Central memory CD8-positive, alpha-beta T cell (primary cell): ENCODE data around the gene PRPSAP1.
A peak's percentile ranks its signal among the peaks of the same experiment; 100 is the strongest.

ENCODE experiments used
- ATAC-seq: fragments of 150-1000 bp; cut with Tn5 transposase; replicated peaks from 2 replicates; pipeline ENCODE4 v1.10.0; 2022; ENCODE audit warnings: mild to moderate bottlenecking, moderate FRiP score, moderate number of reproducible peaks; ENCODE audit not compliant: poor library complexity, severe bottlenecking; ENCODE audit errors: extremely low read depth
- DNase-seq, 2 donors: peaks; one replicate each; pipeline ENCODE4 v3.0.0; 2021; ENCODE audit warnings: low spot score in 2 of 2
- H3K27ac Mint-ChIP-seq: one replicate; pipeline ENCODE4 v1.8.0; 2022; ENCODE audit warnings: low read depth, mild to moderate bottlenecking, moderate library complexity, mixed read lengths
- H3K27me3 Mint-ChIP-seq: one replicate; pipeline ENCODE4 v1.8.0; 2022; ENCODE audit warnings: mixed read lengths
- H3K36me3 Mint-ChIP-seq: one replicate; pipeline ENCODE4 v1.8.0; 2022; ENCODE audit warnings: mild to moderate bottlenecking, moderate library complexity, mixed read lengths; ENCODE audit not compliant: insufficient read depth
- H3K4me1 Mint-ChIP-seq: one replicate; pipeline ENCODE4 v1.8.0; 2022; ENCODE audit warnings: mixed read lengths
- H3K4me3 Mint-ChIP-seq: one replicate; pipeline ENCODE4 v1.8.0; 2022; ENCODE audit warnings: mild to moderate bottlenecking, moderate library complexity, mixed read lengths
- H3K9me3 Mint-ChIP-seq: one replicate; pipeline ENCODE4 v1.8.0; 2022; ENCODE audit warnings: mixed read lengths

The PRPSAP1 gene

GRCh38 chr17:76353599-76354316, at the start of gene PRPSAP1:
Gene PRPSAP1, minus strand, starts transcription at chr17:76353916. Its CDS starts 213 bp downstream, at chr17:76353703.
- DNase-seq (peak; percentile 67 to 77), ATAC-seq (peak; percentile 94)
- peaks cover 9% of the 10 kb centered on the region for H3K36me3 Mint-ChIP-seq
- peaks cover 21% of the 10 kb centered on the region for H3K4me1 Mint-ChIP-seq
- H3K27me3 Mint-ChIP-seq, result no peaks in the 10 kb centered on the region
- peak within 1 kb of the TSS; percentile 83 for H3K4me3 Mint-ChIP-seq
- H3K27ac Mint-ChIP-seq, result peak within 1 kb of the TSS; percentile 88
- H3K9me3 Mint-ChIP-seq, result no peaks in the 10 kb centered on the region

- Mint-ChIP-seq H3K9me3 (no peaks in the 10 kb centered on the region), H3K4me1 (no peaks in the 10 kb centered on the region), H3K27me3 (no peaks in the 10 kb centered on the region), H3K36me3 (peaks cover 34% of the 10 kb centered on the region), H3K4me3 (no peak overlapping the region), H3K27ac (no peak overlapping the region)
- DNase-seq, result no peak
- no peak for ATAC-seq
Observed at GRCh38 chr17:76402711-76403110, 49.0 kb upstream of the PRPSAP1 start.

- Mint-ChIP-seq H3K36me3 (peaks cover 38% of the 10 kb centered on the region), H3K27ac (no peak overlapping the region), H3K27me3 (no peaks in the 10 kb centered on the region), H3K4me3 (no peak overlapping the region), H3K4me1 (no peaks in the 10 kb centered on the region), H3K9me3 (no peaks in the 10 kb centered on the region)
- ATAC-seq, result no peak
- DNase-seq, result no peak
Observed at GRCh38 chr17:76399175-76400172, 45.8 kb upstream of the PRPSAP1 start.

GRCh38 chr17:76398523-76399174, 44.9 kb upstream of the PRPSAP1 start:
- no peaks in the 10 kb centered on the region for H3K9me3 Mint-ChIP-seq
- H3K27ac Mint-ChIP-seq, result no peak overlapping the region
- no peak for DNase-seq
- H3K4me1 Mint-ChIP-seq, result no peaks in the 10 kb centered on the region
- H3K36me3 Mint-ChIP-seq, result peaks cover 36% of the 10 kb centered on the region
- H3K27me3 Mint-ChIP-seq, result no peaks in the 10 kb centered on the region
- no peak for ATAC-seq
- no peak overlapping the region for H3K4me3 Mint-ChIP-seq

GRCh38 chr17:76397687-76398522, 44.2 kb upstream of the PRPSAP1 start:
- ATAC-seq (peak; percentile 70), DNase-seq (peak; percentile 71 to 84)
- no peaks in the 10 kb centered on the region for H3K4me1 Mint-ChIP-seq
- no peak overlapping the region for H3K4me3 Mint-ChIP-seq
- no peak overlapping the region for H3K27ac Mint-ChIP-seq
- H3K36me3 Mint-ChIP-seq, result peaks cover 31% of the 10 kb centered on the region
- H3K9me3 Mint-ChIP-seq, result no peaks in the 10 kb centered on the region
- no peaks in the 10 kb centered on the region for H3K27me3 Mint-ChIP-seq

GRCh38 chr17:76397184-76397583, 43.5 kb upstream of the PRPSAP1 start:
- H3K27me3 Mint-ChIP-seq, result no peaks in the 10 kb centered on the region
- DNase-seq, result no peak
- no peaks in the 10 kb centered on the region for H3K9me3 Mint-ChIP-seq
- ATAC-seq, result no peak
- no peak overlapping the region for H3K4me3 Mint-ChIP-seq
- H3K36me3 Mint-ChIP-seq, result peaks cover 30% of the 10 kb centered on the region
- no peaks in the 10 kb centered on the region for H3K4me1 Mint-ChIP-seq
- H3K27ac Mint-ChIP-seq, result no peak overlapping the region

- H3K27me3 Mint-ChIP-seq, result no peaks in the 10 kb centered on the region
- DNase-seq (no peak), ATAC-seq (no peak)
- H3K4me3 Mint-ChIP-seq, result no peak overlapping the region
- H3K36me3 Mint-ChIP-seq, result peaks cover 22% of the 10 kb centered on the region
- no peak overlapping the region for H3K27ac Mint-ChIP-seq
- no peaks in the 10 kb centered on the region for H3K4me1 Mint-ChIP-seq
- H3K9me3 Mint-ChIP-seq, result no peaks in the 10 kb centered on the region
Observed at GRCh38 chr17:76395980-76396379, 42.3 kb upstream of the PRPSAP1 start.

- DNase-seq, result no peak
- peaks cover 21% of the 10 kb centered on the region for H3K36me3 Mint-ChIP-seq
- no peaks in the 10 kb centered on the region for H3K4me1 Mint-ChIP-seq
- no peak overlapping the region for H3K27ac Mint-ChIP-seq
- H3K27me3 Mint-ChIP-seq, result no peaks in the 10 kb centered on the region
- no peak for ATAC-seq
- no peaks in the 10 kb centered on the region for H3K9me3 Mint-ChIP-seq
- no peak overlapping the region for H3K4me3 Mint-ChIP-seq
Observed at GRCh38 chr17:76394166-76394565, 40.5 kb upstream of the PRPSAP1 start.

- Mint-ChIP-seq H3K27me3 (no peaks in the 10 kb centered on the region), H3K27ac (no peak overlapping the region)
Observed at GRCh38 chr17:76391200-76391715, 37.5 kb upstream of the PRPSAP1 start.

GRCh38 chr17:76390003-76390421, 36.3 kb upstream of the PRPSAP1 start:
- H3K36me3 Mint-ChIP-seq, result peaks cover 12% of the 10 kb centered on the region
- DNase-seq, result no peak
- no peaks in the 10 kb centered on the region for H3K27me3 Mint-ChIP-seq
- peaks cover 5% of the 10 kb centered on the region for H3K4me1 Mint-ChIP-seq
- ATAC-seq, result no peak
- no peak overlapping the region for H3K4me3 Mint-ChIP-seq
- H3K27ac Mint-ChIP-seq, result peak overlapping the region; percentile 49
- no peaks in the 10 kb centered on the region for H3K9me3 Mint-ChIP-seq

More at GRCh38 chr17:76391200-76391715, 37.5 kb upstream of the PRPSAP1 start:
- no peak for DNase-seq
- H3K36me3 Mint-ChIP-seq, result peaks cover 16% of the 10 kb centered on the region
- H3K4me3 Mint-ChIP-seq, result no peak overlapping the region
- peaks cover 5% of the 10 kb centered on the region for H3K4me1 Mint-ChIP-seq
- H3K9me3 Mint-ChIP-seq, result no peaks in the 10 kb centered on the region
- ATAC-seq, result no peak

GRCh38 chr17:76388966-76389888, 35.5 kb upstream of the PRPSAP1 start:
- no peaks in the 10 kb centered on the region for H3K27me3 Mint-ChIP-seq
- H3K36me3 Mint-ChIP-seq, result peaks cover 10% of the 10 kb centered on the region
- ATAC-seq (no peak), DNase-seq (no peak)
- H3K27ac Mint-ChIP-seq, result no peak overlapping the region
- H3K4me3 Mint-ChIP-seq, result no peak overlapping the region
- peaks cover 5% of the 10 kb centered on the region for H3K4me1 Mint-ChIP-seq
- no peaks in the 10 kb centered on the region for H3K9me3 Mint-ChIP-seq
